TTC549 (cell line): ENCODE data around the gene DOHH.

Experiments used
- FAIRE-seq: peaks from 2 replicates; lab custom pipeline; 2012; peaks lifted over from hg19 to GRCh38; lab: Jason Lieb, UNC

DOHH gene

GRCh38 chr19:3477506-3477905 is 23.0 kb downstream of the DOHH start:
- FAIRE-seq, result no peak

DNA sequence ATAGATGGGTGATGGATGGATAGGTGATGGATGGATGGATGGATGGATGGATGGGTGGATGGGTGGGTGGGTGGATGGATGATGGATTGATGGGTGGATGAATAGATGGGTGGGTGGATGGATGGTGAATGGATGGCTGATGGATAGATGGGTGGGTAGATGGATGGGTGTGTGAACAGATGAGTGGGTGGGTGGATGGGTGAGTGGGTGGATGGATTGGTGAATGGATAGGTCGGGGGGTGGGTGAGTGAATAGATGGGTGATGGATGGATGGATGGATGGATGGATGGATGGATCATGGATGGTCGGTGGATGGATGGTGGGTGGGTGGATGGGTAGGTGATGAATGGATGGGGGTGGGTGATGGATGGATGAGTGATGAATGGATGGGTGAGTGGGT is 23.6 kb downstream of the DOHH start:
- FAIRE-seq, result no peak

DNA sequence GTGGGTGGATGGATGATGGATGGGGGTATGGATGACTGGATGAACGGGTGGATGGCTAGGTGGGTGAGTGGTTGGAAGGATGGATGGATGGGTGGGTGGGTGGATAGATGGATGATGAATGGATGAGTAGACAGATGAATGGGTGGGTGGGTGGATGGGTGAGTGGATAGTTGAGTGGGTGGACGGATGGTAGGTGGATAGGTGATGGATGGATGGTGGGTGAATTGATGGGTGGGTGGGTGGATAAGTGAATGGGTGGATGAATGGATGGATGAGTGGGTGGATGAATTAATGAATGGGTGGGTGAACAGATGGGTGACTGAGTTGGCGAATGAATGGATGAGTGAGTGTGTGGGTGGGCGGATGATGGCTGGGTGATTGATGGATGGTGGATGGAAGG is 25.0 kb downstream of the DOHH start:
- FAIRE-seq, result no peak

GRCh38 chr19:3474614-3475013 is 25.9 kb downstream of the DOHH start:
- FAIRE-seq, result no peak

GRCh38 chr19:3474010-3474409 is 26.5 kb downstream of the DOHH start:
- FAIRE-seq, result no peak

DNA sequence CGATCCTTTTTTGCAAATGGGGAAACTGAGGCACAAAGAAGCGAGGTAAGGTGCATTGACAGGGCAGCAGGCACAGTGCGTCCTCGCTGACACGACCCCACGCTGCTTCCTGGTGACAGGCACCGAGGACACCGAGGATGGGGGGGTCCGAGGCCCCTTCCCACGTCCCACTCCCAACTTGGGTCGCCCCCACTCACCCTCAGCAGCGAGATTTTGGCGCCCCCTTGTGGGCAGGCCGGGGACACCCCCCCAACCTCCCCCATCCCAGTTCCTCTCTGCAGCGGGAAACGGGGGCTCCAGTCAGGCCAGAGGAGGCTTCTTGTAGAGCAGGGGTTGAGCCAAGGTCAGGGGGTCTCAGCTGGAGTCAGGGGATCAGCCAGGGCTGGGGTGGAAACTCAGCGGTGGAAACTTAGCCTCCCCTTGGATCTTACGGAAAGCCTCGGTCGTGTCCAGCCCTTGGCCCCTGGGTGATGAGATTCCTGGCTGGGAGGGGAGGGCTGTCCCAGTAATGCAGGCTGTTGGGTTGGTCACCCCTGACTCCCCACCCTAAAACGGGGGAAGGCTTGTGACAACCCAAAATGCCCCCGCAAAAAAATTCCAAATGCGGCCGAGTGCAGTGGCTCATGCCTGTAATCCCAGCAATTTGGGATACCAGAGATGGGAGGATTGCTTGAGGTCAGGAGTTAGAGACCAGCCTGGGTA is 28.4 kb downstream of the DOHH start:
- no peak for FAIRE-seq

DNA sequence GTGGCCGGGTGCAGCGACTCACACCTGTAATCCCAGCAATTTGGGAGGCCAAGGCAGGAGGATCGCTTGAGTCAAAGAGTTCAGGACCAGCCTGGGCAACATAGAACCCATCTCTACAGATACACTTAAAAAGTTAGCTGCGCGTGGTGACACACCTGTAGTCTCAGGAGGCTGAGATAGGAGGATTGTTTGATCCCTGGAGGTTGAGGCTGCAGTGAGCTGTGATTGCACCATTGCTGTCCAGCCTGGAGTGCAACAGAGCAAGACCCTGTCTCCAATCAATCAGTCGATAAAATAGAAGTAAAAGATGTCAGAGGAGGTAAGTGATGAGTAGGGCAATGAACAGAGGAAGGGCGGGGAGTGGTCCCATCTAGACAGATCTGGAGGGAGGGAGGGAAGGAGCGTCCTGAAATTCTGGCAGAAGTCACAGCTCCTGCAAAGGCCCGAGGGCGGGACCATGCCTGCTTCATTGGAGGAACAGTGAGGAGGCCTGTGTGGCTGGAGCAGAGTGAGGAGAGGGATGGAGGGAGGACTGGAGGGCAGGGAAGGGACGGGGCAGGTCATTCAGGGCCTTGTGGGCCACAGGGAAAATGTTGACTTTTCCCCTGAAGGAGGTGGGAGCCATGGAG is 29.9 kb downstream of the DOHH start:
- no peak for FAIRE-seq

DNA sequence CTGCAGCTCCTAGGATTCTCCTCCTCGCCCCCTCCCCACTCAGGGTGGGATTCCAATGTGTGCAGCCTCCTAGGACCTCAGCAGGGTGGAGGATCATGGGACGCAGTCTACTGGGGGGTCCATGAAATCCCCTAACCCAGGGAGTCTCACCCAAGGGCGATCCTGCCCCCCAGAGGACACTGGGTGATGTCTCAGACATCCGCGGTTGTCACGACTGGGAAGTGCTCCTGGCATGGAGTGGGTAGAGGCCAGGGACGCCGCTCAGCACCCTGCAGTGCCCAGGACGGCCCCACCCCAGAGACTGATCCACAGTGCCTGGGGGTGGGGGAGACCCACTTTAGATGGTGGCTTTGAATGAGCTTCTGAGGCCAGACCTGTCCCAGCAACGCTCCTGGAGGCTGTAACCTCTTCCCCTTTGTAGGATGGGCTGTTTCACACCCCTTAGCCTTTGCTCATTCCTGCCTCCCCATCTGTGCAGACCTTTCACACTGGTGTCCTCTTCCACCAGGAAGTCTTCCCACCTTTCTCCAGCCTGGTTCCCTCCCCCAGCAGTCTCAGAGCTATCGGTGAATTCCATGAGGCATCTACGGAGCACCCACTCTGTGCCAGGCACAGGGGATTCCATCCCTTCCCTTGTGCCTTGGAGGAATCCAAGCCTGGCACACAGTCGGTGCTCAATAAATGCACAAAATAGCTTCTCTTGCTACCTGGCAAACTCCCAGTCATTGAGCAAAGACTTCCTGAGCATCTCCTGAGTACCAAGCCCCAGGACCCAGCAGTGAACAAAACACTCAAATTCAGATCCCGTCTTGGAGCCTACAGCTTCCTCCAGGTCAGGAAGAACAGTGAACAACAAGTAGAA is 30.6 kb downstream of the DOHH start:
- FAIRE-seq, result no peak

DNA sequence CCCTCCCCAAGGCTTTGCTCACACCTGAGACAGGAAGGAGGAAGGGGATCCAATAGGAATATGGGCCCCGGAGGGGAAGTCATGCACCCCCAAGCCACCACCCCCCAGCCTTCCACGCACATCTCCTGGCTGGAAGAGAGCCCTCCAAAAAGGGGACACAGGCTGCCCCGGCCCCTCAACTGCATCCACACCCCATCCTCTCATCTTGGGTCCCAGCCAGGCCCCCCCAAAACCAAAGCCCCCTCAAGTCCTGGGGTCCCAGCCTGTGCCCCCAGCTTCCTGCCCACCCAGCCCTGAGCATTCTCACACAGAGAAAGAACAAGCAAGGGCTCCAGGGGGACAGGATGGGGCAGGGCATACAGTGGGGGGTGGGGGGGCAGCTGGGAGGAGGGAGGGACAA is 32.3 kb downstream of the DOHH start:
- FAIRE-seq, result no peak

DNA sequence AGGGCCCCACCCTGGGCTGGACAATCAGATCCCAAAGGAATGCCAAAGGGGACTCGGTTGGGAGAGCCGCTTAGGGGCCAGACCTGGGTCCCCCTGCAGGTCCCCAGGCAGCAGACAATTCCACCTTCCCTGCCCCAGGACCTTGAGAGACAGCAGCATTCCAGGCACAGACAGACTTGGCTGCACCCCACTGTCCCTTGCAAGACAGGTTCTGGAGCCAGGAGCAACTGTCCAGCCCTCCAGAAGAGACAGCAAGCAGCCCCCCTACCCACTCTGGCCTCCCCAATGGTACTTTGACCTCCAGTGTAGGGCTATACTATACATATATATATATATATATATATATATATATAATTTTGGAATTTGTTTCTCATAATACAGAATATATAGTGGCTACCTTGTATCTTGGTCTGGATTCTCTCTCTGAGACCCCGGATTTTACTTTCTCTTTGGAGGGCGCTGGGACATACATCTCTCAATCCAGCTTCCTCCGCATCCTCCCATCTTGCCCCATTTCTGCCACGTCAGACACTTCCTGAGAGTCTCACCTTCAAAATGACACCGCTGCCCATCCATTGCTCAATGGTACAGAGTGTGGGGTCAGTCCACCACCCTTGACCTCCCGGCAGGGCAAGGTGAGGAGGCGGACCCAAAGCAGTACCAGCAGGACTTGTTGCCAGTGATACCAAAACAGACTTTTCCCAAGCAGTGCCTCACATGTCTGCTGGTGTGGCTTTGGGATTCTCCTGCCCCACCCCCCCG is 32.9 kb downstream of the DOHH start:
- no peak for FAIRE-seq

DNA sequence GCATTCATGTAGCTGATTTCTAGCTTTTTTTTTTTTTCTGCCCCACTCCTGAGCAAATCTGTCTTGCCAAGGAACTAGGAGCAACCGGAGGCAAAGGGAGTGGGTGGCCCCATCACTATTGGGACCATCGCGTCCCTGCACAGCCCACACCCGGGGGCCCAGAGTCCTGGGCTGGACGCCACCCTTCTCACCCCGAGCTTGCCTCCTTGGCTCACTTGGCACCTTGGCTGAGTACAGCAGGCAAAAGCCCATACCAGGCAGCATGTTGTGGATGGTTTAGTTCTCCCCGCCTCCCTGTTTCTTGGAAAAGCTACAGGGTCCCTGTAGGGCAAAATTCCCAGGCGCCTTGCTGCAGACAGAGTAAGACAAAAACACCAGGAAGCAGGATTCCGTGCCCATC is 33.8 kb downstream of the DOHH start:
- FAIRE-seq, result no peak

DNA sequence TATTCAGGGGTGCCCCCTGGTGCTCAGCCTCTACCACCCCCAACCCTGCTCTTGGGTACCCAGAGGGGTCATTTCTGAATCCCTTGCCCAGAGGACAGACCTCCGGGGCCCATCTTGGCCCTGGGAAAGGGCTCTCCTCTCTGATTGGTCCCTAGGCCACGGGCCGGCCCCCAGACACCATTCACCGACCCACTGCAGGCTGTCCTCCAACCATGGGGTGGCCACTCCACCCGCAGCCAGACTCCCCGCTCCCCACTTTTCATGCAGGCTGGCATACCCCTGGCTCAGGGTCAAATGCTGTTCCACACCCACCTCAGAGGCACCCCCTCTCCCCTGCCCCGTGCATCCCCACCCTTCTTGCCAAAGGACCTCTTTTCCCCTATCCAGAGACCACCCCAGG is 34.9 kb downstream of the DOHH start:
- FAIRE-seq, result no peak

- no peak for FAIRE-seq
Measured at GRCh38 chr19:3464587-3465235, 35.8 kb downstream of the DOHH start.

DNA sequence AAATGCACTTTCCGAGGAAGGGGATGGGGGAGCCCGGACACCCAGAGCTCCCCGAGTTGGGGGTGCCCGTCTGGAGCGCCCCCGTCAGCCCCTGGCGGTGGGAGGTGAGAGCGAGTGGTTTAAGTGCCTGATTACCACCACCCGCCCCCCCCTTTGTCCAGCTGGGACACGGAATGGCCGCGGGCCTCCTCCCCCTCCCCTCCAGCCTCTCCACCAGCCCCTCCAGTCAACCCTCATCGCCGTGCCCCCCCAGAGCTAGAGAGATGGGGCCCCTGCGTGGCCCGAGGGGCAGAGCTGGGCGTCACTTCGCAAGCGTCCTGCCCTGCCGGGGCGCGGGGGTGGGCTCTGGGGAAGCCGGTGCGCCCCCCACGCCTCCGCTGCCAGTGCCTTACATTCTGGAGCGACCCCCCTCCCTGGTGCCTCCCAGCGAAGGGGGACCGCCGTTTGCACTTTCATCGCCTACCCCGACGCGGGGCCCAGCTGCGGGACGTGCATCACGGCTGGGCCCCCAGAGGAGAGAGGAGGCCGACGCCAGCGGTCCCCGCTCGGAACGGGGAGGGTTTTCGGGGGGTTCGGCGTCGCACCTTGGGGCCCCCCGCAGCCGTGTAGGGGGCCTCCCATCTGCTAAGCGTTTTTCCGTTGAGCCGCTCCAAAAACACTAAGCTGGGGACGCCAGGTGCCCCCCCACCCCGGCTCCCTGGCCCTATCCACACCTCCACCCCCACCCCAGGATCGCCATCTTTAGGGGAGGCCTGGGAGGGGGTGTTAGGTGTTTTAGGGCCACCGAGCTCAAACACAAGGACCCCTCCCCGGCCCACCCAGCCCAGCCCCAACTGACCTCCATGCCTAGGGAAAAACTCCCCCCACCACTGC is 36.5 kb downstream of the DOHH start:
- no peak for FAIRE-seq

- no peak for FAIRE-seq
Measured at GRCh38 chr19:3462991-3463713, 37.3 kb downstream of the DOHH start.

DNA sequence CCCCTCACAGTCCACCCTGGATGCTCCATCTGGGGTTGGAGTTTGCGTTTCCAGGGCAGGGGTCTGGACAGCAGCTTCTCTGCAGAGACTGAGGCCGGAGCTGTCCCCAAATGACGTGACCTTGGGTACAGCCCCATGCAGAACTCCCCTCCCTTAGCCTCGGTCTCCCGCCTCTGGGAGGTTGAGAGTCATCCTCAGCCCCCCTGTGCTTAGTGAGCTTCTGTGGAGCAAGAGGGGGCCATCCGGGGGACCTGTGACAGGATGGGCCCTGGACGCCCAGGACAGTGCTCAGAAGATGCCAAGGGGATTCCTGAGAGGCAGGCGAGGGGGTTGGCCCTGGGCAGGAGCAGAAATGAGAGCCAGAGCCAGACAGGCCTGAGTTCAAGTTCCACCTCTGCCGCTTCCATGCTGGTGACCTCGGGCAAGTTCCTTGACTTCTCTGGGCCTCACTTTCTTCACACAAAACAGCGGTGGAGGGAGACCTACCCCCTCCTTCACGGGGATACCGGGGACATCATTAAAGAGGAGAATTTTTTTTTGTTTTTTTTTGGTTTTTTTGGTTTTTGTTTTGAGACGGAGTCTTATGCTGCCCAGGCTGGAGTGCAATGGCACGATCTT is 40.4 kb downstream of the DOHH start:
- no peak for FAIRE-seq

- FAIRE-seq, result no peak
Measured at GRCh38 chr19:3459089-3459881, 41.2 kb downstream of the DOHH start.

DNA sequence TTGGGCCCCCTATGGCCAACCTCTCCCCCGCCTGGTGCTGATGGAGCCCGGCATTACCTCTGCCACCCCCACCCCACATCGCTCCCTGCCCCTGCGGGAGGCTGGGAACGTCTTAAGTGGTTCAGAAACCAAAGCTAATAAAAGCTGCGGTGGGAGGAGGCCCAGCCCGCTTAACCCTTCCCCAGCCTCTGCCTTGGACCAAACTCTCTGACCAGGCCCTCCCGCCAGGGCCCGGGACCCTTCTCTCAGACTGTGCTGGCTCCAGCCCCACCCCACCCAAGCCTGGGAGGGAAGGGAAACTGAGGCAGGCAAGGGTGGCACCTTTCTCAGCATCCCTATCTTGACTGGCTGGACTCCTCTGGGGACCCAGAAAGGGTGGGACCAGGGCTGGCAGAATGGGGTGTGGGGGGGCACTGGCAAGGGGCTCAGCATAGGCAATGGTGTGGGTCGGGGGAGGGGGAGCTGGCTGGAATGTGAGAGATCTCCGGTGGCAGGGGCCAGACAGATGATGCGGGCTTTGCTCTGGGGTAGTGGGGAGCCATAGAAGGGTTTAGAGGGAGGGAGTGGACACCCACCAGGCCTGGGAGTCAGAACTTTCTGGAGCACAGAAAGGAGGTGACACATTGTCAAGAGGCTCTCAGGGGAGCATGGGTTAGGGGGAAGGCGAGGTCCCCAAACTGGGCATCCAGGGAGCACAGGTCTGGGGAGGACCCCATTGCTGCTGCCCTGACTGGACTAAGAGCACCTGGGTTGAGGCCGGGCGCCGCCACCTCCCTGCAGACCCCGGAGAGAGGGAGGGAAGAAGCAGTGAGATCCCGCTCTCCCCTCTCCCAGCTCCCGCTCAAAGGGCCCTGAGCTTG is 42.0 kb downstream of the DOHH start:
- no peak for FAIRE-seq
